Hematopoietic multipotent progenitor cell treated with erythropoietin and hydrocortisone succinate and interleukin-3 and kit ligand, for 17 days (in vitro differentiated cells): ENCODE results near the gene UBE4B.
"Not testable (repeated sequence)": the region's sequence is repeated elsewhere in the genome, so short reads cannot be mapped to it uniquely, and the experiment has no call there.

ENCODE experiments used
- DNase-seq: peaks from one replicate; pipeline ENCODE4 v3.0.0-alpha.2; 2015; ENCODE audit warnings: low spot score

The UBE4B gene

GRCh38 chr1:10032590-10033358 is at the start of gene UBE4B:
UBE4B (plus strand) TSS chr1:10032958; CDS start chr1:10033671, 713 bp downstream.
- DNase-seq = peak; percentile 100

- no peak for DNase-seq
Observed at GRCh38 chr1:9984253-9984652, 48.5 kb upstream of the UBE4B start.

- DNase-seq = no peak
Observed at GRCh38 chr1:9985001-9985400, 47.8 kb upstream of the UBE4B start.

GRCh38 chr1:9989773-9990172 is 43.0 kb upstream of the UBE4B start:
- DNase-seq = no peak

GRCh38 chr1:9990944-9991343 is 41.8 kb upstream of the UBE4B start:
- DNase-seq = no peak

GRCh38 chr1:9992910-9993309 is 39.8 kb upstream of the UBE4B start:
- no peak for DNase-seq

- DNase-seq = no peak
Observed at GRCh38 chr1:9993561-9994075, 39.1 kb upstream of the UBE4B start.

GRCh38 chr1:9996624-9997582 is 35.9 kb upstream of the UBE4B start, which contains the start of gene RBP7:
RBP7 (plus strand) TSS chr1:9997228; CDS start chr1:9997259, 31 bp downstream.
- no peak for DNase-seq

- no peak for DNase-seq
Observed at GRCh38 chr1:10001016-10001665, 31.6 kb upstream of the UBE4B start.

GRCh38 chr1:10005248-10005647 is 27.5 kb upstream of the UBE4B start:
- not testable (repeated sequence) for DNase-seq

GRCh38 chr1:10007169-10007568 is 25.6 kb upstream of the UBE4B start:
- DNase-seq = peak; percentile 20

GRCh38 chr1:10014016-10014415 is 18.7 kb upstream of the UBE4B start:
- DNase-seq = no peak

- DNase-seq = no peak
Observed at GRCh38 chr1:10019561-10019960, 13.2 kb upstream of the UBE4B start.

GRCh38 chr1:10020086-10020485 is 12.7 kb upstream of the UBE4B start:
- no peak for DNase-seq

GRCh38 chr1:10020678-10021077 is 12.1 kb upstream of the UBE4B start:
- not testable (repeated sequence) for DNase-seq

- DNase-seq = not testable (repeated sequence)
Observed at GRCh38 chr1:10021992-10022391, 10.8 kb upstream of the UBE4B start.

- no peak for DNase-seq
Observed at GRCh38 chr1:10022656-10023055, 10.1 kb upstream of the UBE4B start.

- no peak for DNase-seq
Observed at GRCh38 chr1:10025354-10025753, 7.4 kb upstream of the UBE4B start.

- DNase-seq = no peak
Observed at GRCh38 chr1:10027027-10027426, 5.7 kb upstream of the UBE4B start.

- not testable (repeated sequence) for DNase-seq
Observed at GRCh38 chr1:10028956-10029500, 3.7 kb upstream of the UBE4B start.

- DNase-seq = no peak
Observed at GRCh38 chr1:10031461-10031860, 1.3 kb upstream of the UBE4B start.

GRCh38 chr1:10033359-10033845 is 644 bp downstream of the UBE4B start:
- peak; percentile 79 for DNase-seq
